ENCODE measurements around the gene PLEKHA7.

PLEKHA7 gene

GRCh38 chr11:16795146-16795545 lies 219.1 kb downstream of the PLEKHA7 start:
- FAIRE-seq (no peak), DNase-seq (ENCODE audit: insufficient read length) (no peak)
- TF ChIP-seq POLR2A (IDR thresholded peaks at IDR 0.05; ENCODE audit: low read depth, low read length) (no peak), TAF1 (IDR thresholded peaks at IDR 0.05; ENCODE audit: borderline replicate concordance, low read depth, low read length) (no peak)

- no peak for TF ChIP-seq POLR2AphosphoS5 (IDR thresholded peaks at IDR 0.05; ENCODE audit: low read depth, low read length)
- no peak for TF ChIP-seq TAF1 (IDR thresholded peaks at IDR 0.05; ENCODE audit: borderline replicate concordance, low read depth, low read length)
- no peak for TF ChIP-seq POLR2A (IDR thresholded peaks at IDR 0.05; ENCODE audit: low read depth, low read length)
- no peak for FAIRE-seq
- no peak for DNase-seq (ENCODE audit: insufficient read length)
Observed at GRCh38 chr11:16794047-16794818, 220.0 kb downstream of the PLEKHA7 start.

GRCh38 chr11:16793511-16793910 lies 220.7 kb downstream of the PLEKHA7 start:
- TF ChIP-seq POLR2A (IDR thresholded peaks at IDR 0.05; ENCODE audit: low read depth, low read length) (no peak), TAF1 (IDR thresholded peaks at IDR 0.05; ENCODE audit: borderline replicate concordance, low read depth, low read length) (no peak), POLR2AphosphoS5 (IDR thresholded peaks at IDR 0.05; ENCODE audit: low read depth, low read length) (no peak)
- no peak for DNase-seq (ENCODE audit: insufficient read length)
- no peak for FAIRE-seq

- FAIRE-seq: no peak
- DNase-seq (ENCODE audit: insufficient read length): no peak
- no peak for TF ChIP-seq TAF1 (IDR thresholded peaks at IDR 0.05; ENCODE audit: borderline replicate concordance, low read depth, low read length)
- no peak for TF ChIP-seq POLR2A (IDR thresholded peaks at IDR 0.05; ENCODE audit: low read depth, low read length)
- TF ChIP-seq POLR2AphosphoS5 (IDR thresholded peaks at IDR 0.05; ENCODE audit: low read depth, low read length): no peak
Observed at GRCh38 chr11:16793009-16793408, 221.2 kb downstream of the PLEKHA7 start.

GRCh38 chr11:16792426-16792825 lies 221.8 kb downstream of the PLEKHA7 start:
- no peak for FAIRE-seq
- DNase-seq (ENCODE audit: insufficient read length): no peak
- no peak for TF ChIP-seq POLR2AphosphoS5 (IDR thresholded peaks at IDR 0.05; ENCODE audit: low read depth, low read length)
- no peak for TF ChIP-seq TAF1 (IDR thresholded peaks at IDR 0.05; ENCODE audit: borderline replicate concordance, low read depth, low read length)
- TF ChIP-seq POLR2A (IDR thresholded peaks at IDR 0.05; ENCODE audit: low read depth, low read length): no peak

- DNase-seq (ENCODE audit: insufficient read length) (no peak), FAIRE-seq (peak; percentile 33)
- TF ChIP-seq TAF1 (IDR thresholded peaks at IDR 0.05; ENCODE audit: borderline replicate concordance, low read depth, low read length) (no peak), POLR2A (IDR thresholded peaks at IDR 0.05; ENCODE audit: low read depth, low read length) (no peak), POLR2AphosphoS5 (IDR thresholded peaks at IDR 0.05; ENCODE audit: low read depth, low read length) (no peak)
Observed at GRCh38 chr11:16791191-16791961, 222.8 kb downstream of the PLEKHA7 start.

- no peak for DNase-seq (ENCODE audit: insufficient read length)
- FAIRE-seq: no peak
- TF ChIP-seq POLR2AphosphoS5 (IDR thresholded peaks at IDR 0.05; ENCODE audit: low read depth, low read length) (no peak), TAF1 (IDR thresholded peaks at IDR 0.05; ENCODE audit: borderline replicate concordance, low read depth, low read length) (no peak), POLR2A (IDR thresholded peaks at IDR 0.05; ENCODE audit: low read depth, low read length) (no peak)
Observed at GRCh38 chr11:16790486-16791190, 223.6 kb downstream of the PLEKHA7 start.

GRCh38 chr11:16789560-16790485 lies 224.4 kb downstream of the PLEKHA7 start:
- no peak for DNase-seq (ENCODE audit: insufficient read length)
- FAIRE-seq: no peak
- TF ChIP-seq POLR2AphosphoS5 (IDR thresholded peaks at IDR 0.05; ENCODE audit: low read depth, low read length): no peak
- TF ChIP-seq POLR2A (IDR thresholded peaks at IDR 0.05; ENCODE audit: low read depth, low read length): no peak
- no peak for TF ChIP-seq TAF1 (IDR thresholded peaks at IDR 0.05; ENCODE audit: borderline replicate concordance, low read depth, low read length)

- no peak for DNase-seq (ENCODE audit: insufficient read length)
- no peak for FAIRE-seq
- TF ChIP-seq TAF1 (IDR thresholded peaks at IDR 0.05; ENCODE audit: borderline replicate concordance, low read depth, low read length) (no peak), POLR2A (IDR thresholded peaks at IDR 0.05; ENCODE audit: low read depth, low read length) (no peak), POLR2AphosphoS5 (IDR thresholded peaks at IDR 0.05; ENCODE audit: low read depth, low read length) (no peak)
Observed at GRCh38 chr11:16789063-16789420, 225.2 kb downstream of the PLEKHA7 start.

GRCh38 chr11:16788141-16789062 lies 225.8 kb downstream of the PLEKHA7 start:
- peak; percentile 91 for FAIRE-seq
- TF ChIP-seq POLR2AphosphoS5 (IDR thresholded peaks at IDR 0.05; ENCODE audit: low read depth, low read length) (no peak), POLR2A (IDR thresholded peaks at IDR 0.05; ENCODE audit: low read depth, low read length) (no peak), TAF1 (IDR thresholded peaks at IDR 0.05; ENCODE audit: borderline replicate concordance, low read depth, low read length) (no peak)
- DNase-seq (ENCODE audit: insufficient read length): peak; percentile 64

Measured in GM12892 (cell line).